ENCODE data around the gene SLC35E3.

SLC35E3 gene

DNA sequence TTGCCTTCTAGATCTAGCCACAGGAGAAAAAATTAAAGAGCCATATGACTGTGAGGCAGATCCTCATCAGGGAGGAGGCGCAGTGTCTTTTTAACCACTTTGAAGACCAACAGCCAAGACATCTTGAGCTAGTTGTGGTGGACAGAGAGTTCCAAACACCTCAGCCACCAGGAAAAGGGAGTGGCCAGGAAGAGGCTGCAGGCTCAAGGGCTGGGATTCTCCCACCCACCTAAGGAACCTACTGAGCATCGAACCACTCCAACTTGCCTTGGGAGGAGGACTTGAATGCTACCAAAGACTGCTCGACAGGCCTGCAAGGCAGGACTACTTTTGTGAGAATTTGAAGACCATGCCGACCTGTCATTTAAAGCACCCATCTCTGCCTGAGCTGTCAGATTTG, 47.5 kb downstream of the SLC35E3 start:
- no peak for DNase-seq (ENCODE audit: extremely low spot score)
- TF ChIP-seq BHLHE40 (IDR thresholded peaks at IDR 0.05; ENCODE audit: borderline replicate concordance) (no peak), FOXM1 (IDR thresholded peaks at IDR 0.05; ENCODE audit: borderline replicate concordance) (no peak), SUZ12 (IDR thresholded peaks at IDR 0.05) (no peak), NFRKB (IDR thresholded peaks at IDR 0.05) (no peak), HDGF (IDR thresholded peaks at IDR 0.05; ENCODE audit: borderline replicate concordance) (no peak), LEF1 (IDR thresholded peaks at IDR 0.05; ENCODE audit: borderline replicate concordance) (no peak), CTBP1 (IDR thresholded peaks at IDR 0.05; ENCODE audit: borderline replicate concordance) (no peak), L3MBTL2 (conservative IDR thresholded peaks at IDR 0.05) (no peak)
- ChIA-PET POLR2A (interaction anchor here (0.7 to 1.1 kb wide), 3 partner anchors 14 to 28 kb away, joined by 3 to 4 read pairs (median 4); partner anchors contain the start of gene MDM2), CTCF (interaction anchor here (1.0 kb wide), 1 partner anchor 16 kb away, joined by 3 read pairs; no protein-coding TSS in a partner anchor)

DNA sequence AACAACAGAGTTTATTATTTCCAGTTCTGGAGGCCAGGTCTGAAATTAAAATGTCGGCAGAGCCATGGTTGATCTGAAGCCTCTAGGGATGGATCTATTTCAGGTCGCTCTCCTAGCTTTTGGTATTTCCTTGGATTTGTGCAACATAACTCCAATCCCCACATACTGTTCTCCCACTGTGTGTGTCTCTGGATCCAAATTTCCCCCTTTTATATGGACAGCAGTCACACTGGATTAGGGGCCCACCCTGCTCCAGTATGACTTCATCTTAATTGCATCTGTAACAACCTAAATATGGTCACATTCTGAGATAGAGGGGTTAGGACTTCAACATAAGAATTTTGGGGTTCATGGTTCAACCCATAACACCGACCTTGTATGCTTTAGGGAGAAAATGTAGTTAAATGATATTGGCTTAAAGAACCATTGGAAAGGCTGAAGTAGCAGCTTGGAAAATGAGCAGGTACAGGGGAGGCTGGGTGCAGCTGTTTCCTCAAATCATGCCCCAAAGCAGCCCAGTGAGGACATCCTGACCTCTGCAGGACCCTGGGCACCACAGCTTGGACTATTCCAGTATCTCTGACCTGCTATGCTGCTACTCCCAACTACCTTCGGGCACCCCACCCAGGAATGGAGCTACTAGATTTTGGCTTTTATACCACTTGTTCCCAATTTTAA, 48.1 kb downstream of the SLC35E3 start:
- ChIA-PET POLR2A (no interaction called here), CTCF (interaction anchor here (1.1 kb wide), 1 partner anchor 9 kb away, joined by 3 read pairs; no protein-coding TSS in a partner anchor)
- TF ChIP-seq ZNF384 (IDR thresholded peaks at IDR 0.05), result no peak
- TF ChIP-seq, protein P1, sequence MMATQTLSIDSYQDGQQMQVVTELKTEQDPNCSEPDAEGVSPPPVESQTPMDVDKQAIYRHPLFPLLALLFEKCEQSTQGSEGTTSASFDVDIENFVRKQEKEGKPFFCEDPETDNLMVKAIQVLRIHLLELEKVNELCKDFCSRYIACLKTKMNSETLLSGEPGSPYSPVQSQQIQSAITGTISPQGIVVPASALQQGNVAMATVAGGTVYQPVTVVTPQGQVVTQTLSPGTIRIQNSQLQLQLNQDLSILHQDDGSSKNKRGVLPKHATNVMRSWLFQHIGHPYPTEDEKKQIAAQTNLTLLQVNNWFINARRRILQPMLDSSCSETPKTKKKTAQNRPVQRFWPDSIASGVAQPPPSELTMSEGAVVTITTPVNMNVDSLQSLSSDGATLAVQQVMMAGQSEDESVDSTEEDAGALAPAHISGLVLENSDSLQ (IDR thresholded peaks at IDR 0.05), result no peak
- no peak for DNase-seq (ENCODE audit: extremely low spot score)

- POLR2A ChIA-PET, result no interaction called here
These were observed 48.8 kb downstream of the SLC35E3 start for GRCh38 chr12:68794653-68795251.

DNA sequence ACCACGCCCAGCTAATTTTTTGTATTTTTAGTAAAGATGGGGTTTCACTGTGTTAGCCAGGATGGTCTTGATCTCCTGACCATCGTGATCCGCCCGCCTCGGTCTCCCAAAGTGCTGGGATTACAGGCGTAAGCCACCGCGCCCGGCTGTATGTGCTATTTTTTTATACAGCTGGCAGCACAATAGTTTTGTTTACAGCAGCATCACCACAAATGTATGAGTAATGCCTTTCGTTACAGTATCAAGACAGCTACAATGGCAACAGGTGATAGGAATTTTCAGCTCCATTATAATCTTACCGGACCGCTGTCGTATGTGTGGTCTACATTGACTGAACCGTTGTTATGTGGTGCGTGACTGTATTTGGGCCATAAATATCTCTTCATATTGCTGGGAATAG, 50.4 kb downstream of the SLC35E3 start:
- CTCF ChIA-PET, result no interaction called here
- TF ChIP-seq FOXK2 (IDR thresholded peaks at IDR 0.05) (no peak), NFRKB (IDR thresholded peaks at IDR 0.05) (no peak), TARDBP (IDR thresholded peaks at IDR 0.05) (no peak), SUZ12 (IDR thresholded peaks at IDR 0.05) (no peak), FOXM1 (IDR thresholded peaks at IDR 0.05; ENCODE audit: borderline replicate concordance) (no peak), SP1 (IDR thresholded peaks at IDR 0.05) (no peak), ARNT (IDR thresholded peaks at IDR 0.05) (no peak), ZNF384 (IDR thresholded peaks at IDR 0.05) (no peak), HDGF (IDR thresholded peaks at IDR 0.05; ENCODE audit: borderline replicate concordance) (no peak), FOXA1 (IDR thresholded peaks at IDR 0.05) (no peak), CTBP1 (IDR thresholded peaks at IDR 0.05; ENCODE audit: borderline replicate concordance) (no peak), BHLHE40 (IDR thresholded peaks at IDR 0.05; ENCODE audit: borderline replicate concordance) (no peak), L3MBTL2 (conservative IDR thresholded peaks at IDR 0.05) (no peak), ELF4 (IDR thresholded peaks at IDR 0.05) (no peak), LEF1 (IDR thresholded peaks at IDR 0.05; ENCODE audit: borderline replicate concordance) (no peak)
- TF ChIP-seq, protein P1 (IDR thresholded peaks at IDR 0.05), result no peak
- no peak for DNase-seq (ENCODE audit: extremely low spot score)
- POLR2A ChIA-PET, result interaction anchor here (1.4 kb wide), 1 partner anchor 11 kb away, joined by 5 read pairs; the partner anchor contains the start of gene MDM2

More at GRCh38 chr12:68794653-68795251, 48.8 kb downstream of the SLC35E3 start:
- no peak for DNase-seq (ENCODE audit: extremely low spot score)
- TF ChIP-seq FOXK2 (IDR thresholded peaks at IDR 0.05) (no peak), FOXA1 (IDR thresholded peaks at IDR 0.05) (no peak), ELF4 (IDR thresholded peaks at IDR 0.05) (no peak), FOXM1 (IDR thresholded peaks at IDR 0.05; ENCODE audit: borderline replicate concordance) (no peak), ZNF384 (IDR thresholded peaks at IDR 0.05) (no peak), ARNT (IDR thresholded peaks at IDR 0.05) (no peak), SP1 (IDR thresholded peaks at IDR 0.05) (no peak), TARDBP (IDR thresholded peaks at IDR 0.05) (no peak), BHLHE40 (IDR thresholded peaks at IDR 0.05; ENCODE audit: borderline replicate concordance) (no peak), LEF1 (IDR thresholded peaks at IDR 0.05; ENCODE audit: borderline replicate concordance) (no peak), NFRKB (IDR thresholded peaks at IDR 0.05) (no peak), HDGF (IDR thresholded peaks at IDR 0.05; ENCODE audit: borderline replicate concordance) (no peak), SUZ12 (IDR thresholded peaks at IDR 0.05) (no peak), L3MBTL2 (conservative IDR thresholded peaks at IDR 0.05) (no peak), CTBP1 (IDR thresholded peaks at IDR 0.05; ENCODE audit: borderline replicate concordance) (no peak)
- TF ChIP-seq, protein P1 (IDR thresholded peaks at IDR 0.05), result no peak
- CTCF ChIA-PET, result interaction anchor here (1.1 kb wide), 1 partner anchor 9 kb away, joined by 3 read pairs; no protein-coding TSS in a partner anchor

DNA sequence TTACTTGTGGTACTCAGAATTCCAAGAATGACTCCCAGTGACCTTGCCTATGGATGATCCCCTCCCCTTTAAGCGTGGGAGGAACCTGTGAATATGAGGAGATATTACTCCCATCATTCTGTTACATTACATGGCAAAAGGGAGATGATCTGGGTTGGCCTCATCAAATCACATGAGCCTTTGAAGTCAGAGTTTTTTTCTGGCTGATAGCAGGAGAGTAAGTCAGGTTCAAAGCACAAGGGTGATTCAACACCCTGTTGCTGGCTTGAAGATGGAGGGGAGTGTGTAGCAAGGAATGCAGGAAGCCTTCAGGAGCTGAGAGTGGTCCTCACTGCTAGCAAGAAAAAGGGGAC, 52.9 kb downstream of the SLC35E3 start:
- POLR2A ChIA-PET, result interaction anchor here (0.8 kb wide), 1 partner anchor 9 kb away, joined by 3 read pairs; the partner anchor contains the start of gene MDM2
- CTCF ChIA-PET, result no interaction called here

More for the DNA sequence above, 52.9 kb downstream of the SLC35E3 start:
- TF ChIP-seq FOXM1 (IDR thresholded peaks at IDR 0.05; ENCODE audit: borderline replicate concordance) (no peak), FOXA1 (IDR thresholded peaks at IDR 0.05) (no peak), BHLHE40 (IDR thresholded peaks at IDR 0.05; ENCODE audit: borderline replicate concordance) (no peak), ARNT (IDR thresholded peaks at IDR 0.05) (no peak), L3MBTL2 (conservative IDR thresholded peaks at IDR 0.05) (no peak), ZNF384 (IDR thresholded peaks at IDR 0.05) (no peak), HDGF (IDR thresholded peaks at IDR 0.05; ENCODE audit: borderline replicate concordance) (no peak), CTBP1 (IDR thresholded peaks at IDR 0.05; ENCODE audit: borderline replicate concordance) (no peak), FOXK2 (IDR thresholded peaks at IDR 0.05) (no peak), NFRKB (IDR thresholded peaks at IDR 0.05) (no peak), TARDBP (IDR thresholded peaks at IDR 0.05) (no peak), SUZ12 (IDR thresholded peaks at IDR 0.05) (no peak), ELF4 (IDR thresholded peaks at IDR 0.05) (no peak), LEF1 (IDR thresholded peaks at IDR 0.05; ENCODE audit: borderline replicate concordance) (no peak), SP1 (IDR thresholded peaks at IDR 0.05) (no peak)
- TF ChIP-seq, protein P1 (IDR thresholded peaks at IDR 0.05), result no peak
- DNase-seq (ENCODE audit: extremely low spot score), result no peak

Measured in HEK293T (cell line).